IPS-11a (cell line): ENCODE data around the gene VASN.
A peak's percentile ranks its signal among the peaks of the same experiment; 100 is the strongest.
"Not testable (repeated sequence)": the region's sequence is repeated elsewhere in the genome, so short reads cannot be mapped to it uniquely, and the experiment has no call there.

Experiments
- H3K4me3 ChIP-seq: one replicate; pipeline ENCODE4 v1.5.1; 2013; ENCODE audit warnings: low read depth, low read length, control low read depth

The VASN gene

GRCh38 chr16:4336701-4337539, 34.7 kb upstream of the VASN start:
- H3K4me3 ChIP-seq = no peak overlapping the region

GRCh38 chr16:4337540-4338088, 34.0 kb upstream of the VASN start:
- no peak overlapping the region for H3K4me3 ChIP-seq

- no peak overlapping the region for H3K4me3 ChIP-seq
Measured at GRCh38 chr16:4338125-4338582, 33.5 kb upstream of the VASN start.

- H3K4me3 ChIP-seq = no peak overlapping the region
Measured at GRCh38 chr16:4338712-4339299, 32.8 kb upstream of the VASN start.

GRCh38 chr16:4339455-4339854, 32.2 kb upstream of the VASN start:
- no peak overlapping the region for H3K4me3 ChIP-seq

- no peak overlapping the region for H3K4me3 ChIP-seq
Measured at GRCh38 chr16:4339909-4340308, 31.7 kb upstream of the VASN start.

GRCh38 chr16:4340443-4340842, 31.2 kb upstream of the VASN start:
- H3K4me3 ChIP-seq = no peak overlapping the region

- no peak overlapping the region for H3K4me3 ChIP-seq
Measured at GRCh38 chr16:4341250-4341649, 30.4 kb upstream of the VASN start.

- H3K4me3 ChIP-seq = no peak overlapping the region
Measured at GRCh38 chr16:4342866-4343744, 28.5 kb upstream of the VASN start.

- H3K4me3 ChIP-seq = not testable (repeated sequence)
Measured at GRCh38 chr16:4344300-4344982, 27.2 kb upstream of the VASN start.

GRCh38 chr16:4344983-4345835, 26.4 kb upstream of the VASN start:
- no peak overlapping the region for H3K4me3 ChIP-seq

GRCh38 chr16:4345836-4346781, 25.5 kb upstream of the VASN start:
- no peak overlapping the region for H3K4me3 ChIP-seq

GRCh38 chr16:4347010-4347409, 24.6 kb upstream of the VASN start:
- no peak overlapping the region for H3K4me3 ChIP-seq

GRCh38 chr16:4347765-4348509, 23.7 kb upstream of the VASN start:
- H3K4me3 ChIP-seq = no peak overlapping the region

- no peak overlapping the region for H3K4me3 ChIP-seq
Measured at GRCh38 chr16:4349332-4349731, 22.3 kb upstream of the VASN start.

GRCh38 chr16:4350365-4350786, 21.3 kb upstream of the VASN start:
- H3K4me3 ChIP-seq = peak overlapping the region; percentile 99

- H3K4me3 ChIP-seq = peak within 1 kb of the TSS; percentile 99
Measured at GRCh38 chr16:4350787-4351659, 20.6 kb upstream of the VASN start, which contains the start of gene PAM16. Gene PAM16, minus strand, starts transcription at chr16:4351321. Its CDS starts 87 bp downstream, at chr16:4351234.
